ENCODE results near the gene FRMPD3. TPM values are rescaled to one million over a fixed set of nuclear protein-coding genes. Genes with fewer than 3 reads are reported as not detected.

The FRMPD3 gene
- total RNA-seq: not detected in 2 replicates

DNA sequence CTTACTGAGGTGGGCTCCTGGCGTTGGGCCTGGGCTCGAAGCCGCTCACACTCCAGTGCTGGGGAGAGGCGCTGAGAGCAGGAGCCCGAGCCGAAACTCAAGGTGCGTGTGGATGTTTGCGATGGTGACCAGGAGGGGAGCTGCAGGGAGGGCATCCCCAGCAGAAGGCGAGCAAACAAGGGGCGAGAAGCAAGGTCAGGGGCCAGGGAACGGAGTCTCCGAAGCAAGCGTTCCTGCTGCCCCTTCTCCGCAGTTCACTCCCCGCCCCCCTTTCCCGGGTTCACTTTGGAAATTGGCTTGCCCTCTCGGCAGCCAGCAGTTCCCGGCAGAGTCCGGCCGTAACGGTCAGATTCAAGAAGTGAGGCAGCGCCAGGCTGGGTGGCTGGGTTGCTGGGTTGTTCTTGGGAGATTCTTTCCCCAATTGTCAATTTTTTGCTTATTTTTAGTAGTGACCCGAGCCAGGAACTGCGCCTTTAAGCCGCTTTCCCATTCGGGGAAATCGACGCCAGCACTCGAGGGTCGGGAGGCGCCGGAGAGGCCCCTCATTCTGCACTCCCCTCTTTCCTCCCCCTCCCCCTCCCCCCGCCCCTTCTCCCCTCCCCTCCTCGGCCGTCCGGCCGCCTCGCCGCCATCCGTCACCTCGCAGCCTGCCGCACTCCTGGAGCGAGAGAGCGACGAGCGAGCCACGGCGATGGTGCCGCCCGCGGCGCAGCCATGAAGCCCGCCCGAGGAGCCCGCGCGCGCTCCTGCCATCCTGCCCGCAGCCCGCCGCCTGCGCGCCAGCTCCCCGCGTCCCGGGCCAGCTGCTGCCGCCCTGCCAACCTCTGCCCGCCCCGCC lies at the start of gene FRMPD3:
FRMPD3 (plus strand) TSS at position 655 of the 838 bp plus-strand sequence. CDS start 76,937 bp downstream, outside the sequence.

Other genes with a start within 250 kb of the FRMPD3 start
- gene NUP62CL, start 243.2 kb upstream of the FRMPD3 start, total RNA-seq: 0.72 TPM in 1 of 2 replicates, not detected in the other
- gene DNAAF6, start 243.0 kb upstream of the FRMPD3 start, total RNA-seq: not detected in 2 replicates
- gene PRPS1, start 178.9 kb downstream of the FRMPD3 start, total RNA-seq: 19.8 and 23.4 TPM in 2 replicates

Measured in epithelial cell of alveolus of lung (primary cell).